Prostate gland (tissue), 2 donors: ENCODE results near the gene GARIN3.

Source experiments
- CTCF ChIP-seq, 4 experiments: fragments of 200-600 bp in 2 of 4; fragments of 450-650 bp in 2 of 4; sonication (generic) in 2 of 4; IDR thresholded peaks; 1 replicate in 3 of 4; 2 replicates in 1 of 4; pipeline ENCODE4 v1.5.1; 2016 to 2019; ENCODE audit warnings: antibody characterized with exemption in 4 of 4, mild to moderate bottlenecking in 2 of 4, moderate library complexity in 2 of 4
- POLR2A ChIP-seq: fragments of 450-650 bp; IDR thresholded peaks from one replicate; pipeline ENCODE4 v1.6.1; 2016; ENCODE audit warnings: antibody characterized with exemption, mild to moderate bottlenecking
- POLR2AphosphoS5 ChIP-seq: sonication (generic); formaldehyde crosslinking; IDR thresholded peaks from one replicate; pipeline ENCODE4 v1.6.1; 2017; ENCODE audit warnings: antibody characterized with exemption

- TF ChIP-seq CTCF (IDR thresholded peaks at IDR 0.05) (no peak), POLR2AphosphoS5 (no peak), POLR2A (no peak)
Observed at GRCh38 chr5:157172403-157172802, 6.3 kb upstream of the GARIN3 start.
